Right hindlimb (tissue), 1 donor: Measurements from ENCODE around the gene POGK.
A peak's percentile ranks its signal among the peaks of the same experiment; 100 is the strongest.
"Not testable (repeated sequence)": the region's sequence is repeated elsewhere in the genome, so short reads cannot be mapped to it uniquely, and the experiment has no call there.

ENCODE experiments used
- DNase-seq: peaks from one replicate; pipeline ENCODE4 v3.0.0-alpha.2; 2018

The POGK gene

GRCh38 chr1:166857995-166858394 lies 18.7 kb downstream of the POGK start:
- no peak for DNase-seq

- no peak for DNase-seq
Observed at GRCh38 chr1:166858726-166859419, 19.6 kb downstream of the POGK start.

GRCh38 chr1:166859597-166859996 lies 20.3 kb downstream of the POGK start:
- DNase-seq: no peak

- no peak for DNase-seq
Observed at GRCh38 chr1:166865926-166866325, 26.7 kb downstream of the POGK start.

GRCh38 chr1:166868639-166869038 lies 29.4 kb downstream of the POGK start:
- DNase-seq: no peak

- DNase-seq: no peak
Observed at GRCh38 chr1:166869318-166870099, 30.2 kb downstream of the POGK start.

GRCh38 chr1:166870584-166870983 lies 31.3 kb downstream of the POGK start:
- no peak for DNase-seq

- no peak for DNase-seq
Observed at GRCh38 chr1:166874464-166874863, 35.2 kb downstream of the POGK start.

- DNase-seq: no peak
Observed at GRCh38 chr1:166875302-166875733, 36.0 kb downstream of the POGK start.

- peak; percentile 99 for DNase-seq
Observed at GRCh38 chr1:166875734-166876539, 36.7 kb downstream of the POGK start, which contains the start of gene TADA1. Gene TADA1 (minus strand): TSS chr1:166876264. CDS start chr1:166876233, 31 bp downstream.

- DNase-seq: no peak
Observed at GRCh38 chr1:166876540-166876838, 37.2 kb downstream of the POGK start.

GRCh38 chr1:166878173-166878917 lies 39.1 kb downstream of the POGK start:
- DNase-seq: not testable (repeated sequence)

- DNase-seq: no peak
Observed at GRCh38 chr1:166882893-166883292, 43.6 kb downstream of the POGK start.

GRCh38 chr1:166884040-166884642 lies 44.9 kb downstream of the POGK start:
- peak; percentile 65 for DNase-seq

GRCh38 chr1:166884971-166885370 lies 45.7 kb downstream of the POGK start:
- no peak for DNase-seq

- no peak for DNase-seq
Observed at GRCh38 chr1:166888373-166889111, 49.3 kb downstream of the POGK start.

GRCh38 chr1:166889776-166890175 lies 50.5 kb downstream of the POGK start:
- no peak for DNase-seq

GRCh38 chr1:166895766-166896165 lies 56.5 kb downstream of the POGK start:
- DNase-seq: no peak

GRCh38 chr1:166899769-166900168 lies 60.5 kb downstream of the POGK start:
- DNase-seq: no peak

- DNase-seq: no peak
Observed at GRCh38 chr1:166900987-166901386, 61.7 kb downstream of the POGK start.

GRCh38 chr1:166902279-166902678 lies 63.0 kb downstream of the POGK start:
- DNase-seq: no peak

GRCh38 chr1:166903232-166903631 lies 64.0 kb downstream of the POGK start:
- no peak for DNase-seq
